Activated CD8-positive, alpha-beta T cell treated with anti-CD3 and anti-CD28 coated beads, Interleukin-2, amount 10 ng/mL, durations not matched to agents 7 days and 5 days (primary cell): ENCODE results near the gene R3HDML. TPM values are rescaled to one million over a fixed set of nuclear protein-coding genes. Genes with fewer than 3 reads are reported as not detected.
"Not testable (repeated sequence)": the region's sequence is repeated elsewhere in the genome, so short reads cannot be mapped to it uniquely, and the experiment has no call there.

Experiments
- ATAC-seq: fragments of 150-1000 bp; cut with Tn5 transposase; one replicate; pipeline ENCODE4 v1.10.0; 2021; ENCODE audit warnings: moderate library complexity
- CTCF ChIA-PET: fragments of 350-600 bp; sonication (Branson Sonifier 250); formaldehyde crosslinking; loops from one replicate; lab custom pipeline; 2021; ENCODE audit warnings: antibody characterized with exemption; lab: Charles Lee
- POLR2A ChIA-PET: fragments of 350-600 bp; sonication (Branson Sonifier 250); formaldehyde crosslinking; loops from one replicate; lab custom pipeline; 2021; ENCODE audit warnings: antibody characterized with exemption; lab: Charles Lee
- DNase-seq: peaks from one replicate; pipeline ENCODE4 v3.0.0-alpha.2; 2020
- H3K27ac Mint-ChIP-seq: one replicate; pipeline ENCODE4 v1.8.0; 2021; ENCODE audit warnings: mild to moderate bottlenecking, mixed read lengths
- H3K27me3 Mint-ChIP-seq: one replicate; pipeline ENCODE4 v1.8.0; 2021; ENCODE audit warnings: low read depth, mixed read lengths
- H3K36me3 Mint-ChIP-seq: one replicate; pipeline ENCODE4 v1.8.0; 2021; ENCODE audit warnings: low read depth, mixed read lengths
- H3K4me1 Mint-ChIP-seq: one replicate; pipeline ENCODE4 v1.8.0; 2021; ENCODE audit warnings: low read depth, mixed read lengths
- H3K4me3 Mint-ChIP-seq: one replicate; pipeline ENCODE4 v1.8.0; 2021; ENCODE audit warnings: mild to moderate bottlenecking, mixed read lengths
- H3K9me3 Mint-ChIP-seq: one replicate; pipeline ENCODE4 v1.8.0; 2022; ENCODE audit warnings: mixed read lengths; ENCODE audit not compliant: insufficient read depth
- total RNA-seq, 2 experiments: library from RNA; stranded (reverse); gene quantifications; one replicate each; pipeline ENCODE4 v1.2.3, GENCODE V29; 2021

Gene R3HDML
- total RNA-seq, 2 experiments from 2014 or later: not detected

DNA sequence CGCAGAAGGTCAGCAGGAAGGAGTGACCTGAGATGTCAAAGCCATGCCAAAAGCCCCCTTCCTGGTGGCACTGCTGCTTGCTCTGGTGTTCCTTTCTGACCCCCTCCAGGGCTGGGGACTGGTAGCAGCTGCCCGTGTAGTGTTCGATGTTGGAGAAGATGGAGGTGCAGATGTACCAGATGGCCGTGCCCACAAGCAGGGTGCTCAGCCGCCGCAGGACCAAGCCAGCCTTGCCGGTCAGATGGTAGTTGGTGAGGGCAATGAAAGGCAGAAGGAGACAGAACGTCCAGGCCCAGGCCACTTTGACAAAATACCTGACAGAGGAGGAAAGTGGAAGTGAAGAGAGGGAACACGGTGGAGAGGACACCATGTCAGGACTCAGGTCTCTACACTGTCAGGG, 29.9 kb upstream of the R3HDML start:
- Mint-ChIP-seq H3K27ac (no peak overlapping the region), H3K9me3 (no peaks in the 10 kb centered on the region), H3K27me3 (peaks cover 2% of the 10 kb centered on the region), H3K36me3 (peaks cover 3% of the 10 kb centered on the region), H3K4me3 (no peak overlapping the region), H3K4me1 (peaks cover 19% of the 10 kb centered on the region)
- CTCF ChIA-PET: interaction anchor here (0.9 to 1.3 kb wide), 2 partner anchors 90 to 91 kb away, joined by 3 read pairs; no protein-coding TSS in a partner anchor
- POLR2A ChIA-PET: interaction anchor here (0.6 kb wide), 2 partner anchors 26 to 164 kb away, joined by 3 read pairs; no protein-coding TSS in a partner anchor
- no peak for DNase-seq
- no peak for ATAC-seq

DNA sequence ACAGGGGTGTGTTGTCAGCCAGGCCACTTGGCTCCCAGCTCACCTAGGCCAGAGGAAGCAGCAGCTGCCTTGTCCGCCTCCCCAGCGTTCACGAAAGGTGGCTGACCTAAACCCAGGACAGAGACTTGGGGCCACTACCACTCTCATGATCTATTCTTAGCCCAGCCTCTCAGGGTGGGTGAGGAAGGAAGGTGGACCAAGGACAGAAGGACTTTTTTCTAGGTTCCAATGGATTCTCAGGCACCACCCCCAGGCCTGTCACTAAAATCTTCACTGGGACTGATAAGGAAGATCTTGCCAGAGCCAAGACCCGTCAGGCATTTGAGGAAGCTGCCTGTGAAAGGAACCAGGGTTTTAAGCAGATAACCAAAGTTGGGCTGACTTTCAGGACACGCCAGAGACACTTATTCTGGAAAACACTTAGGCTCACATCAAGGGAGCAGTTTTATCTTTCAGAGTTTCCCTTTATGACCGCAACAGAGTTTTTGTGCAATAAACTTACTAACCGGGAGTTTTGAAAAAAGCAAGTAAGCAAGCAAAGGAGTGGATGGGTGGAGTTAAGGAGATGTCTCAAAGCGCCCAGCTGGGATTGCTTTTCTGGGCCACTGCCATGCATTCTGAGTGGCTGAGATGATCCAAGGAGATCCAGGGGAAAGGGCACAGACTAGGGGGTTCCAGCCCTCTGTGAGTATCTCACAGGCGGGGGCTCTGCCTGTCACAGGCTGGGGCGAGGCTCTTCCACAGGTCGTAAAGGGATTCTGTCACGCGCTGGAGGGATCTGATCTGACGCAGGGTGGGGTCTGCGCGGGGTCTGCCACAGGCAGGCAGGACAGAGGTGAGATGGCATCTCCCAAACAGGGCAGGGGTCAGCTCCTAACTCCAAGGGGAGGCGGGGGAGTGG, 26.8 kb upstream of the R3HDML start:
- ATAC-seq (peak; percentile 3), DNase-seq (no peak)
- peaks cover 3% of the 10 kb centered on the region for H3K36me3 Mint-ChIP-seq
- CTCF ChIA-PET: interaction anchor here (0.6 to 7.5 kb wide), 21 partner anchors 10 to 193 kb away, joined by 3 to 529 read pairs (median 5); partner anchors contain the start of gene OSER1
- no peaks in the 10 kb centered on the region for H3K9me3 Mint-ChIP-seq
- peaks cover 19% of the 10 kb centered on the region for H3K4me1 Mint-ChIP-seq
- POLR2A ChIA-PET: interaction anchor here (0.7 to 2.7 kb wide), 4 partner anchors 92 to 175 kb away, joined by 3 to 17 read pairs (median 6); partner anchors contain the start of gene OSER1
- H3K4me3 Mint-ChIP-seq: peak overlapping the region; percentile 88
- peaks cover 6% of the 10 kb centered on the region for H3K27me3 Mint-ChIP-seq
- peak overlapping the region; percentile 90 for H3K27ac Mint-ChIP-seq

- ChIA-PET POLR2A (interaction anchor here (0.7 to 2.7 kb wide), 4 partner anchors 93 to 174 kb away, joined by 3 to 17 read pairs (median 6); partner anchors contain the start of gene OSER1), CTCF (interaction anchor here (0.6 to 7.5 kb wide), 31 partner anchors 9 to 346 kb away, joined by 3 to 529 read pairs (median 5); partner anchors contain the start of gene OSER1)
- ATAC-seq (peak; percentile 92), DNase-seq (peak; percentile 99)
- Mint-ChIP-seq H3K9me3 (no peaks in the 10 kb centered on the region), H3K4me3 (peak within 1 kb of the TSS; percentile 88), H3K4me1 (peaks cover 19% of the 10 kb centered on the region), H3K27ac (peak within 1 kb of the TSS; percentile 90), H3K36me3 (peaks cover 3% of the 10 kb centered on the region), H3K27me3 (peaks cover 6% of the 10 kb centered on the region)
Measured at GRCh38 chr20:44310664-44311639, 25.9 kb upstream of the R3HDML start, which contains the start of gene FITM2. FITM2 (minus strand) TSS chr20:44311202; CDS start chr20:44311148, 54 bp downstream.

DNA sequence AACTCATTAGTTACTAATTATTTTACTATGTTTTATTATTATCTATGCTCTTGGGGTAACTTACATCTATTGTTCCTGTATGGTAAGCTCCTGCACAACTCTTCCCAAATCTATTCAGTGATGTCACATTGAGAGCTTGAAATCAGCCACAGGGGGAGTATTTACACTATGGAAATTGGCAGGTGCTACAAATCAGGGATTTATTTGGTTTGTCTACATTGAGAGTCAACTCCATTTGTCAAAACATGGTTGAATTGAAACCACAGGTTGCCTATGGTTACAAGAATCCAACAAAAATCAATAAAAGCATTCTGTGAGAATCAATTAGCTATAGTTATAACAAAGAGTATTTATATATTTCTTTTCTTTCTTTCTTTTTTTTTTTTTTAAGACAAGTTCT, 22.0 kb upstream of the R3HDML start:
- ATAC-seq: no peak
- H3K27ac Mint-ChIP-seq: no peak overlapping the region
- H3K4me1 Mint-ChIP-seq: peaks cover 12% of the 10 kb centered on the region
- no peaks in the 10 kb centered on the region for H3K9me3 Mint-ChIP-seq
- H3K27me3 Mint-ChIP-seq: peaks cover 6% of the 10 kb centered on the region
- CTCF ChIA-PET: interaction anchor here (1.2 to 7.5 kb wide), 3 partner anchors 11 to 96 kb away, joined by 3 to 529 read pairs (median 7); no protein-coding TSS in a partner anchor
- peaks cover 3% of the 10 kb centered on the region for H3K36me3 Mint-ChIP-seq
- POLR2A ChIA-PET: no interaction called here
- H3K4me3 Mint-ChIP-seq: no peak overlapping the region
- DNase-seq: no peak

- ATAC-seq: no peak
- CTCF ChIA-PET: interaction anchor here (1.1 to 2.4 kb wide), 4 partner anchors 9 to 104 kb away, joined by 3 to 12 read pairs (median 7); partner anchors contain the start of gene FITM2
- peaks cover 2% of the 10 kb centered on the region for H3K27me3 Mint-ChIP-seq
- no peak overlapping the region for H3K4me3 Mint-ChIP-seq
- H3K27ac Mint-ChIP-seq: no peak overlapping the region
- H3K9me3 Mint-ChIP-seq: no peaks in the 10 kb centered on the region
- DNase-seq: no peak
- H3K36me3 Mint-ChIP-seq: no peaks in the 10 kb centered on the region
- POLR2A ChIA-PET: no interaction called here
- H3K4me1 Mint-ChIP-seq: no peaks in the 10 kb centered on the region
Measured at GRCh38 chr20:44319839-44320422, 16.9 kb upstream of the R3HDML start.

GRCh38 chr20:44324343-44324742, 12.5 kb upstream of the R3HDML start:
- H3K27ac Mint-ChIP-seq: no peak overlapping the region
- DNase-seq (no peak), ATAC-seq (no peak)
- H3K4me1 Mint-ChIP-seq: no peaks in the 10 kb centered on the region
- H3K9me3 Mint-ChIP-seq: no peaks in the 10 kb centered on the region
- H3K4me3 Mint-ChIP-seq: no peak overlapping the region
- H3K27me3 Mint-ChIP-seq: peaks cover 5% of the 10 kb centered on the region
- no peaks in the 10 kb centered on the region for H3K36me3 Mint-ChIP-seq
- ChIA-PET POLR2A (no interaction called here), CTCF (interaction anchor here (5.6 kb wide), 1 partner anchor 13 kb away, joined by 35 read pairs; the partner anchor contains the start of gene FITM2)

- no peak overlapping the region for H3K4me3 Mint-ChIP-seq
- H3K36me3 Mint-ChIP-seq: no peaks in the 10 kb centered on the region
- peaks cover 3% of the 10 kb centered on the region for H3K27me3 Mint-ChIP-seq
- ATAC-seq (peak; percentile 57), DNase-seq (no peak)
- H3K4me1 Mint-ChIP-seq: no peaks in the 10 kb centered on the region
- POLR2A ChIA-PET: no interaction called here
- H3K27ac Mint-ChIP-seq: no peak overlapping the region
- H3K9me3 Mint-ChIP-seq: no peaks in the 10 kb centered on the region
- CTCF ChIA-PET: interaction anchor here (1.5 to 5.6 kb wide), 3 partner anchors 12 to 108 kb away, joined by 3 to 35 read pairs (median 16); partner anchors contain the start of gene FITM2
Measured at GRCh38 chr20:44326391-44327159, 10.3 kb upstream of the R3HDML start.

DNA sequence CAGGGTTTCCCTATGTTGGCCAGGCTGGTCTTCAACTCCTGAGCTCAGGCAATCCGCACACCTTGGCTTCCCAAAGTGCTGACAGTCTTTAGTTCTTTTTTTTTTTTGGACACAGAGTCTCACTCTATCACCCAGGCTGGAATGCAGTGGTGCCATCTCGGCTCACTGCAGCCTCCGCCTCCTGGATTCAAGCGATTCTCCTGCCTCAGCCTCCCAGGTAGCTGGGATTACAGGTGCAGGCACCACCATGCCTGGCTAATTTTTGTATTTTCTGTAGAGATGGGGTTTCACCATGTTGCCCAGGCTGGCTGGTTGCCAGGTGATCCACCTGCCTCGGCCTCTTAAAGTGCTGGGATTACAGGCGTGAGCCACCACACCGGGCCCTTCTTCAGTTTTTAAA, 9.1 kb upstream of the R3HDML start:
- H3K9me3 Mint-ChIP-seq, ATAC-seq, H3K36me3 Mint-ChIP-seq, H3K4me3 Mint-ChIP-seq, DNase-seq, H3K27me3 Mint-ChIP-seq, POLR2A ChIA-PET, H3K4me1 Mint-ChIP-seq, H3K27ac Mint-ChIP-seq: not testable (repeated sequence)
- CTCF ChIA-PET: interaction anchor here (0.7 to 1.5 kb wide), 4 partner anchors 16 to 768 kb away, joined by 3 read pairs; partner anchors contain the start of gene FITM2

DNA sequence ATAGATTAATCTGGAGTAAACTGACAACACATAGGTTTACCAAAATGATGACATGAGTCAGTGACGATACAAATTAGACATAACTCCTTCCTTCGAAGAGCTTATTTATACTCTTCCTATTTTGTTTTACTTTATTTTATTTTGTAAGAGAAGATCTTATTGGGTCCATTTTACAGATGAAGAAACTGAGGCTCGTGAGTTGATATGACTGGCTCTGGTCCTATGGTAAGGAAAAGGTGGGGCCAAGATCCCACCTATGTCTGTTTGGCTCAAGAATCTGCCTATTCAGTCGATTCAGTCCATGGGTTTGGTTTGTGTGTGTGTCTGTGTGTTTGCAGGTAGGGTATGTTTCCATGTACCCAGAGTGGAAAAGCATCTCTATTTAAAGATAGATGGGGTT, 8.4 kb upstream of the R3HDML start:
- ChIA-PET POLR2A (no interaction called here), CTCF (interaction anchor here (1.0 to 1.5 kb wide), 3 partner anchors 17 to 119 kb away, joined by 3 read pairs; partner anchors contain the start of gene FITM2)
- no peak for ATAC-seq
- H3K27ac Mint-ChIP-seq: no peak overlapping the region
- no peak overlapping the region for H3K4me3 Mint-ChIP-seq
- H3K27me3 Mint-ChIP-seq: peaks cover 3% of the 10 kb centered on the region
- no peaks in the 10 kb centered on the region for H3K4me1 Mint-ChIP-seq
- H3K36me3 Mint-ChIP-seq: no peaks in the 10 kb centered on the region
- DNase-seq: no peak
- H3K9me3 Mint-ChIP-seq: no peaks in the 10 kb centered on the region

- ChIA-PET CTCF (no interaction called here), POLR2A (no interaction called here)
- H3K9me3 Mint-ChIP-seq: no peaks in the 10 kb centered on the region
- no peak for DNase-seq
- no peak overlapping the region for H3K4me3 Mint-ChIP-seq
- no peak for ATAC-seq
- no peaks in the 10 kb centered on the region for H3K4me1 Mint-ChIP-seq
- H3K27ac Mint-ChIP-seq: no peak overlapping the region
- peaks cover 3% of the 10 kb centered on the region for H3K27me3 Mint-ChIP-seq
- H3K36me3 Mint-ChIP-seq: no peaks in the 10 kb centered on the region
Measured at GRCh38 chr20:44331201-44331600, 5.6 kb upstream of the R3HDML start.
